Endothelial cell of umbilical vein (primary cell): ENCODE data around the gene SUGCT. TPM values are rescaled to one million over a fixed set of nuclear protein-coding genes. Genes with fewer than 3 reads are reported as not detected.

Source experiments
- BruUV-seq: library from RNA; stranded (reverse); fragments of 400-500 nt; replicated peaks from 2 replicates; lab custom pipeline; 2021; lab: Mats Ljungman, UMichigan
- CTCF ChIA-PET: fragments of 300-600, 350-600 bp; sonication (Branson Sonifier 250); formaldehyde crosslinking; loops from one replicate; lab custom pipeline; 2021; ENCODE audit warnings: antibody characterized with exemption, inconsistent platforms; lab: Charles Lee
- POLR2A ChIA-PET: fragments of 300-600, 350-600 bp; sonication (Branson Sonifier 250); formaldehyde crosslinking; loops from one replicate; lab custom pipeline; 2021; ENCODE audit warnings: antibody characterized with exemption, inconsistent platforms; lab: Charles Lee
- DNase-seq: peaks from one replicate; pipeline ENCODE4 v3.0.0-alpha.2; 2011; ENCODE audit warnings: low read depth, low spot score
- FAIRE-seq: peaks from 2 replicates; lab custom pipeline; 2011; peaks lifted over from hg19 to GRCh38; lab: Jason Lieb, UNC
- H2AFZ ChIP-seq: 2 replicates; pipeline ENCODE4 v1.6.0; 2012; ENCODE audit warnings: low read depth, low read length, control low read depth, inconsistent platforms
- H3K27ac ChIP-seq: 2 replicates; pipeline ENCODE4 v1.5.1; 2011; ENCODE audit warnings: low read depth, mild to moderate bottlenecking, control low read depth, low read length, moderate library complexity; ENCODE audit not compliant: insufficient read depth
- H3K27me3 ChIP-seq, 2 experiments: 2 replicates each; pipeline versions ENCODE4 v1.6.0 to v1.6.1; 2011; ENCODE audit warnings: low read length in 2 of 2, mixed read lengths in 1 of 2; ENCODE audit not compliant: control insufficient read depth in 2 of 2, insufficient read depth in 2 of 2
- H3K36me3 ChIP-seq, 2 experiments: 2 replicates in 1 of 2; 3 replicates in 1 of 2; pipeline ENCODE4 v1.5.1; 2011; ENCODE audit warnings: low read length in 2 of 2, mild to moderate bottlenecking in 1 of 2, moderate library complexity in 1 of 2; ENCODE audit not compliant: control insufficient read depth in 2 of 2, insufficient read depth in 2 of 2; ENCODE audit errors: extremely low read depth in 1 of 2
- H3K4me1 ChIP-seq: 3 replicates; pipeline ENCODE4 v1.5.1; 2011; ENCODE audit warnings: mild to moderate bottlenecking, low read length; ENCODE audit not compliant: control insufficient read depth, insufficient read depth; ENCODE audit errors: extremely low read depth
- H3K4me2 ChIP-seq: 2 replicates; pipeline ENCODE4 v1.6.1; 2011; ENCODE audit warnings: low read length, control low read depth, mixed read lengths; ENCODE audit not compliant: insufficient read depth
- H3K4me3 ChIP-seq, 3 experiments: fragments of 200-600 bp in 1 of 3; sonication (generic), shearing (Covaris generic) in 1 of 3; replicated peaks in 1 of 3; 2 replicates each; pipeline ENCODE4 v1.5.1; 2011 to 2016; ENCODE audit warnings: control low read depth in 3 of 3, low read length in 3 of 3, mild to moderate bottlenecking in 2 of 3, inconsistent platforms in 1 of 3, low read depth in 1 of 3, moderate library complexity in 1 of 3; ENCODE audit not compliant: insufficient read depth in 1 of 3
- H3K79me2 ChIP-seq: 2 replicates; pipeline ENCODE4 v1.6.0; 2012; ENCODE audit warnings: low read length, inconsistent platforms; ENCODE audit not compliant: control insufficient read depth, insufficient read depth
- H3K9ac ChIP-seq: replicated peaks from 2 replicates; pipeline ENCODE3; 2011; ENCODE audit warnings: low read length, control low read depth; ENCODE audit not compliant: insufficient read depth; ENCODE audit errors: extremely low read depth
- H3K9me1 ChIP-seq: replicated peaks from 3 replicates; pipeline ENCODE4 v1.6.0; 2011; ENCODE audit warnings: mild to moderate bottlenecking, low read length; ENCODE audit not compliant: control insufficient read depth, insufficient read depth; ENCODE audit errors: extremely low read depth
- H3K9me3 ChIP-seq: replicated peaks from 2 replicates; pipeline ENCODE4 v1.5.1; 2012; ENCODE audit warnings: low read length, inconsistent platforms; ENCODE audit not compliant: control insufficient read depth, insufficient read depth
- H4K20me1 ChIP-seq: replicated peaks from 2 replicates; pipeline ENCODE3; 2011; ENCODE audit warnings: mild to moderate bottlenecking, low read length; ENCODE audit not compliant: control insufficient read depth, insufficient read depth; ENCODE audit errors: extremely low read depth
- CTCF ChIP-seq, 2 donors: IDR thresholded peaks; 1 replicate in 1 of 2; 2 replicates in 1 of 2; pipeline ENCODE4 v1.5.1; 2011; ENCODE audit warnings: low read length in 2 of 2, mild to moderate bottlenecking in 2 of 2, moderate library complexity in 2 of 2, control low read depth in 1 of 2, inconsistent platforms in 1 of 2, low read depth in 1 of 2; ENCODE audit not compliant: insufficient read depth in 1 of 2; ENCODE audit errors: extremely low read depth in 1 of 2
- EZH2 ChIP-seq: IDR thresholded peaks from 2 replicates; pipeline ENCODE4 v1.6.1; 2012; ENCODE audit warnings: borderline replicate concordance, low read depth, mild to moderate bottlenecking, moderate library complexity, low read length, inconsistent platforms; ENCODE audit not compliant: severe bottlenecking
- FOS ChIP-seq: IDR thresholded peaks from 2 replicates; pipeline ENCODE4 v1.6.1; 2011; ENCODE audit warnings: mild to moderate bottlenecking, low read length, moderate library complexity, borderline replicate concordance; ENCODE audit not compliant: insufficient read depth
- GATA2 ChIP-seq: IDR thresholded peaks from 2 replicates; pipeline ENCODE4 v1.7.0; 2011; ENCODE audit warnings: low read depth, mild to moderate bottlenecking, moderate library complexity, mixed read lengths, low read length; ENCODE audit not compliant: insufficient read length, insufficient read depth
- JUN ChIP-seq: IDR thresholded peaks from 2 replicates; pipeline ENCODE4 v1.6.1; 2011; ENCODE audit warnings: borderline replicate concordance, low read depth; ENCODE audit not compliant: insufficient read length, insufficient read depth
- MAX ChIP-seq: IDR thresholded peaks from 2 replicates; pipeline ENCODE4 v1.6.1; 2011; ENCODE audit not compliant: insufficient read depth, insufficient read length
- MYC ChIP-seq: IDR thresholded peaks from one replicate; pipeline ENCODE4 v1.6.1; 2011; ENCODE audit warnings: mild to moderate bottlenecking, low read depth, low read length
- POLR2A ChIP-seq: IDR thresholded peaks from 2 replicates; pipeline ENCODE4 v1.6.1; 2012; ENCODE audit warnings: low read depth, mild to moderate bottlenecking, control low read depth, low read length
- POLR2AphosphoS5 ChIP-seq: IDR thresholded peaks from 2 replicates; pipeline ENCODE4 v1.6.1; 2012; ENCODE audit warnings: low read depth, mild to moderate bottlenecking, control low read depth, low read length, moderate library complexity; ENCODE audit not compliant: insufficient read depth
- dilution Hi-C: fragments of 300-500 bp; cut with MboI; formaldehyde crosslinking; loops from one replicate; pipeline ENCODE4 v1.15.0; 2019; ENCODE audit warnings: low sequenced_read_pairs; ENCODE audit not compliant: extremely low pct_ligation_motif_present
- intact Hi-C: fragments of 100-400 bp; cut with micrococcal nuclease; formaldehyde crosslinking; loops from one replicate; pipeline ENCODE4 v1.10.0; 2022
- polyA plus RNA-seq, 4 experiments: library from polyadenylated mRNA; depleted of rRNA in 3 of 4; stranded (reverse) in 3 of 4; unstranded in 1 of 4; fragments of >200 nt; gene quantifications; 2 replicates each; pipeline versions ENCODE4 v1.2.1 to v1.2.3, GENCODE V29; 2011 to 2012; ENCODE audit warnings: missing spikeins in 1 of 4
- total RNA-seq: library from RNA; stranded (reverse); gene quantifications from 2 replicates; pipeline ENCODE4 v1.2.3, GENCODE V29; 2021

SUGCT gene
- total and polyA plus RNA-seq, 2 donors (not counting 3 experiments of a cell fraction or from before 2014, with no cell fraction given): 1.2 to 1.4 TPM

GRCh38 chr7:40795607-40796006, 660.8 kb downstream of the SUGCT start:
- FAIRE-seq: no peak
- H3K36me3 ChIP-seq: no peaks in the 10 kb centered on the region

GRCh38 chr7:40796723-40797122, 661.9 kb downstream of the SUGCT start:
- BruUV-seq: no TSS peak
- no peak for FAIRE-seq

More at GRCh38 chr7:40795607-40796006, 660.8 kb downstream of the SUGCT start:
- Histone ChIP-seq H3K9me3 (no peaks in the 10 kb centered on the region), H3K4me3 (no peak overlapping the region), H3K4me2 (no peak overlapping the region), H3K79me2 (no peaks in the 10 kb centered on the region), H3K9ac (no peak overlapping the region), H3K27me3 (no peaks in the 10 kb centered on the region), H3K4me1 (no peaks in the 10 kb centered on the region), H3K27ac (no peak overlapping the region), H4K20me1 (peaks cover 4% of the 10 kb centered on the region), H3K9me1 (no peaks in the 10 kb centered on the region), H2AFZ (no peak overlapping the region)
- DNase-seq: no peak
- POLR2A ChIA-PET: no interaction called here
- TF ChIP-seq EZH2 (no peak), CTCF (IDR thresholded peaks at IDR 0.05; ENCODE audit: extremely low read depth in 1 of 2, insufficient read depth in 1 of 2, low read depth in 1 of 2, low read length in 2 of 2) (no peak)
- BruUV-seq: no TSS peak
- dilution Hi-C loops (no loop called here), intact Hi-C loops (no loop called here)
- CTCF ChIA-PET: no interaction called here

More at GRCh38 chr7:40796723-40797122, 661.9 kb downstream of the SUGCT start:
- no peak for TF ChIP-seq JUN
- TF ChIP-seq MYC: no peak
- TF ChIP-seq CTCF (IDR thresholded peaks at IDR 0.05; ENCODE audit: extremely low read depth in 1 of 2, insufficient read depth in 1 of 2, low read depth in 1 of 2, low read length in 2 of 2): no peak
- TF ChIP-seq FOS: no peak
- TF ChIP-seq POLR2A: no peak
- TF ChIP-seq GATA2: no peak
- TF ChIP-seq EZH2: no peak
- TF ChIP-seq POLR2AphosphoS5: no peak
- no peak for TF ChIP-seq MAX
- Histone ChIP-seq H3K4me1 (no peaks in the 10 kb centered on the region), H3K9me3 (no peaks in the 10 kb centered on the region), H3K36me3 (no peaks in the 10 kb centered on the region), H3K4me2 (no peak overlapping the region), H4K20me1 (peaks cover 4% of the 10 kb centered on the region), H3K4me3 (no peak overlapping the region), H3K27ac (no peak overlapping the region), H3K9me1 (no peaks in the 10 kb centered on the region), H3K9ac (no peak overlapping the region), H3K79me2 (no peaks in the 10 kb centered on the region), H3K27me3 (no peaks in the 10 kb centered on the region), H2AFZ (no peak overlapping the region)
- ChIA-PET POLR2A (no interaction called here), CTCF (no interaction called here)
- intact Hi-C loops (no loop called here), dilution Hi-C loops (no loop called here)
- no peak for DNase-seq
